ENCODE measurements around the gene TREH.

DNA sequence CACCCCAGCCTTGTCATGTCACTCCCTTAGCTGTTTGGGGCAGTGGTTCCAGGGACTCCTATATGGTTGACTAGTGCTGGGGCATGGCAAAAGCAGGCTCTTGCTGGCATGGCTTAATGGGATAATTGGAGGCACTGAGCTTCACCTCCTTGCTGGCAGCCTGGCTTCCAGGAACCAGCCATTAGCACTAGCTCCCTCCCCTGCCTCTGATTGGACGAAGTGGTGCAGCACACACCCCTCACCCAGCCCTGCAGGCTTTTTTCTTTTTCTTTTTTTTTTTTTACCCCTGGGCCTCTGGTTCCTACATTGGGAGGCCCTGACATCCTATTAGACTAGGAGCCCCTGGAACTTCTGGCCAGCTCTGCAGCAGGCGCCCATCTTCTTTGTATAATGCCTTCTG, 53.5 kb downstream of the TREH start:
- TF ChIP-seq EZH2 (IDR thresholded peaks at IDR 0.05; ENCODE audit: insufficient read depth, poor library complexity, severe bottlenecking) (no peak), EZH2phosphoT487 (IDR thresholded peaks at IDR 0.05; ENCODE audit: insufficient read depth, low read depth) (no peak)

All from GM23248 (cell line).